HG02840 (cell line): ENCODE results near the gene DEAF1.

ENCODE experiments used
- ATAC-seq: cut with Tn5 transposase; IDR thresholded peaks from one replicate; pipeline ENCODE4 v1.9.1; 2021; ENCODE audit warnings: mild to moderate bottlenecking, moderate library complexity, moderate number of reproducible peaks; ENCODE audit not compliant: unreplicated experiment, low FRiP score

DEAF1 gene

DNA sequence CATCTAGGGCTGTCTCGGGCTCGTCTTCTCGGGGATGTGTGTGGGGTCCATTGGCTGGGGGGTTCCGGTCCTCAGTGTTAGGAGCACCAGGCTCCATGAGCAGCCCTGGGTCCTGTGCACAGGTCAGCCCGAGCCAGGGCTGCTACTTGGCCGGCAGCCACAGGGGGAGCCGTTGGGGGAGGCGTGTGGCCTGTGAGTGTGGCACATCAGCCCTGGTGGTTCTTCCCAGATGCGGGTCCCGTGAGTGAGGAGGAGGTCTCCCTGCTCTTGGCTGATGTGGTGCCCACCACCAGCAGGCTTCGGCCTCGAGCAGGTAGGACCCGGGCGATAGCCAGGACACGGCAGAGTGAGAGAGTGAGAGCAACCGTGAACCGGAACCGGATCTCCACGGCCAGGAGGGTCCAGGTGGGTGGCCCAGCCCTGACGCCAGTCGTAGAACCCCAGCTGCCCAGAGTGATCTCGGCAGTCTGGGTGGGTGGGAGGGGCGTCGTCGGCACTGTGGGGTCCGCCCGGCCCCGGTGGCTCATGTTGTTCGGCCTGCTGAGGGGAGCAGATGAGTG lies 97.8 kb downstream of the DEAF1 start:
- ATAC-seq, result no peak

DNA sequence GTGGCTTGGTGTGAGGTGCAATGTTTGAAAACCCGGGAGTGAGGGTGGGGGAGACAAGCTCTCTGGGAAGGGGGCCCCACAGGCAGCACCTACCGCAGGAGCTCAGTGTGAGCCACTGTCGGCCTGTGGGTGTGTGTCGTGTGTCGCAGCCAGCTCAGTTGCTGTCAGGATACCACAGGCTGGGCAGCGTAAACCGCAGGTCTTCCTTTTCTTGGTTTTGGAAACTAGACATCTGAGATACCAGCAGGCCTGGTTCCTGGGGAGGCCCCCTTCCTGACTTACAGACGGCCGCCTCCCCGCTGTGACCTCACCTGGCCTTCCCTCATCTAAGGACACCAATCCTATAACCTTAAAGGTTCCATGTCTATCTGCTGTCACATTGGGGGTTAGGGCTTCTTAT lies 98.6 kb downstream of the DEAF1 start:
- no peak for ATAC-seq

DNA sequence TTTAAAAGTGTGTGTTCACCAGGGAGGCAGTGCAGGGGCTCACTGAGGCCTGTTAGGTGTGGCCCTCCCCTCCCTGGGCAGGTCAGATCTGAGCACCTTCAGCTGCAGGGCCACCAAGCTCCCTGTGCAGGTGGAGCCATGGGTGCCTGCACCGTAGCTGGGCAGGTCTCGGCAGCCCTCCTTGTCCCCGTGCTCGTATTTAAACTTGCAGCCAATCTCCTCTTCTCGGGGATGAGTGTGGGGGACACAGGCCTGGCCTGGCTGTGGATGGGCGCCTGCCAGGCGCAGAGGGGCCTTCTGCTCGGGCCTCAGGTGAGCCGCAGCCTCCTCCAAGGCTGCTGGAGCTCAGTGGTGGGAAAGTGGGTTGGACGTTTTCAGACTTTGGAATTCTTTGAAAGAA lies 99.6 kb downstream of the DEAF1 start:
- no peak for ATAC-seq
